Measurements from ENCODE around the gene ENPP5. TPM values are rescaled to one million over a fixed set of nuclear protein-coding genes. Genes with fewer than 3 reads are reported as not detected.
"Not testable (repeated sequence)": the region's sequence is repeated elsewhere in the genome, so short reads cannot be mapped to it uniquely, and the experiment has no call there.

Gene ENPP5
- total RNA-seq, 2 experiments from 2014 or later = 0.07 to 0.23 TPM

GRCh38 chr6:46119679-46120078 is 51.1 kb downstream of the ENPP5 start:
- peaks cover 12% of the 10 kb centered on the region for H3K4me1 Mint-ChIP-seq
- H3K27ac Mint-ChIP-seq, H3K4me3 Mint-ChIP-seq, CTCF ChIA-PET, H3K27me3 Mint-ChIP-seq, POLR2A ChIA-PET, DNase-seq: not testable (repeated sequence)
- peaks cover 13% of the 10 kb centered on the region for H3K9me3 Mint-ChIP-seq
- H3K36me3 Mint-ChIP-seq (ENCODE audit: low read depth) = peaks cover 10% of the 10 kb centered on the region

GRCh38 chr6:46118836-46119235 is 51.9 kb downstream of the ENPP5 start:
- ChIA-PET POLR2A (no interaction called here), CTCF (no interaction called here)
- Mint-ChIP-seq H3K27ac (no peak overlapping the region), H3K9me3 (peaks cover 13% of the 10 kb centered on the region), H3K4me3 (no peak overlapping the region), H3K4me1 (peaks cover 12% of the 10 kb centered on the region), H3K27me3 (peaks cover 2% of the 10 kb centered on the region), H3K36me3 (ENCODE audit: low read depth) (peaks cover 10% of the 10 kb centered on the region)
- DNase-seq = no peak

DNA sequence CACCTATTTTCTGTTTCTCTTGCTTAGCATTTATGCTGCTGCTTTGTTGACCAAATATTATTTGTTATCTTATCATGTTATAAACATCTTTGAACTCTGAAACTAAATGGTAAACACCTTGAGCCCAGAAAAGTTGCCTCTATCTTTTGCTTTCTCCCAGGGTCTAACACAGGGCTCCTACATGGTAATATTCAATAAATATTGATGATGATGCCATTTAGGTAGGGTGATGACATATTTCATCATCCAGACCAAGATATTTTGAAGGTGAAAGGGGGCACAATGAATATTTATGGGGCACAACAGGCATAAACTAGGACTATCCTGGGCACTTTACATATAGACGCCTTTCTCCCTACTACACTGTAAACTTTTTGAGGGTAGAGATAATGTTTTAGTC is 52.6 kb downstream of the ENPP5 start:
- DNase-seq = no peak
- no peak overlapping the region for H3K4me3 Mint-ChIP-seq
- CTCF ChIA-PET = no interaction called here
- POLR2A ChIA-PET = no interaction called here
- peaks cover 13% of the 10 kb centered on the region for H3K9me3 Mint-ChIP-seq
- peaks cover 2% of the 10 kb centered on the region for H3K27me3 Mint-ChIP-seq
- peaks cover 12% of the 10 kb centered on the region for H3K4me1 Mint-ChIP-seq
- no peak overlapping the region for H3K27ac Mint-ChIP-seq
- peaks cover 10% of the 10 kb centered on the region for H3K36me3 Mint-ChIP-seq (ENCODE audit: low read depth)

GRCh38 chr6:46116289-46116688 is 54.5 kb downstream of the ENPP5 start:
- Mint-ChIP-seq H3K27me3 (no peaks in the 10 kb centered on the region), H3K36me3 (ENCODE audit: low read depth) (peaks cover 5% of the 10 kb centered on the region), H3K4me3 (no peak overlapping the region), H3K9me3 (peaks cover 11% of the 10 kb centered on the region), H3K4me1 (peaks cover 12% of the 10 kb centered on the region), H3K27ac (no peak overlapping the region)
- DNase-seq = no peak
- ChIA-PET CTCF (interaction anchor here (1.6 kb wide), 1 partner anchor 130 kb away, joined by 3 read pairs; no protein-coding TSS in a partner anchor), POLR2A (no interaction called here)

- H3K9me3 Mint-ChIP-seq = peaks cover 9% of the 10 kb centered on the region
- DNase-seq = no peak
- no peak overlapping the region for H3K27ac Mint-ChIP-seq
- POLR2A ChIA-PET = no interaction called here
- CTCF ChIA-PET = interaction anchor here (1.6 to 2.4 kb wide), 2 partner anchors 10 to 129 kb away, joined by 3 to 7 read pairs; no protein-coding TSS in a partner anchor
- no peaks in the 10 kb centered on the region for H3K27me3 Mint-ChIP-seq
- H3K36me3 Mint-ChIP-seq (ENCODE audit: low read depth) = peaks cover 5% of the 10 kb centered on the region
- peaks cover 12% of the 10 kb centered on the region for H3K4me1 Mint-ChIP-seq
- H3K4me3 Mint-ChIP-seq = no peak overlapping the region
These were observed 55.1 kb downstream of the ENPP5 start for GRCh38 chr6:46115634-46116033.

DNA sequence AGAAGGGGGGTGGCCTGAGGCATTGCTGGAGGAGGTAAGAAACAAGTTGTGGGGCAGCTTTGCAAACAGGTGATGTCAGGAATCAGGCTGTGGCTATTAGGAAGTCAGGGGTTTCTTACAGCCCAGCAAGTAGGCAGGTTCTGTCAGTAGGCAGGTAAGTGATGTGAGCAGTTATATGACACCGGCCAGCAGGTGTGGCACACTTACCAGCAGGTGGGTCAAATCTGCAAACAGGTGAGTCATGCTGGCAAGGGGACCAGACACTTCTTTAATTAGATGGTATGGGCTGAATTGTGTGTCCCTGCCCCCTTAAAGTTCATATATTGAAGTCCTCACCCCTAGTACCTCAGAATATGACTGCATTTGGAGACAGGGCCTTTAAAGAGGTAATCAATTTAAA is 57.4 kb downstream of the ENPP5 start:
- ChIA-PET POLR2A (no interaction called here), CTCF (interaction anchor here (0.7 to 2.4 kb wide), 2 partner anchors 8 to 23 kb away, joined by 5 to 7 read pairs; no protein-coding TSS in a partner anchor)
- Mint-ChIP-seq H3K36me3 (ENCODE audit: low read depth) (no peaks in the 10 kb centered on the region), H3K4me3 (no peak overlapping the region), H3K9me3 (peaks cover 7% of the 10 kb centered on the region), H3K4me1 (no peaks in the 10 kb centered on the region), H3K27ac (no peak overlapping the region), H3K27me3 (no peaks in the 10 kb centered on the region)
- DNase-seq = no peak

Other genes starting within 250 kb of the ENPP5 start
- 1 to 10 TPM; 3.7 to 3.8 TPM for gene CLIC5, start 155.1 kb downstream of the ENPP5 start, total RNA-seq
- gene ENPP4, start 41.0 kb downstream of the ENPP5 start, total RNA-seq = 1 to 10 TPM; 5.0 to 6.7 TPM